Osteoblast (primary cell): ENCODE measurements around the gene KCNJ4. TPM values are rescaled to one million over a fixed set of nuclear protein-coding genes. Genes with fewer than 3 reads are reported as not detected.

Experiments used
- DNase-seq: peaks from one replicate; pipeline ENCODE4 v3.0.0; 2011; ENCODE audit warnings: low spot score, mixed read lengths; ENCODE audit not compliant: insufficient read length; ENCODE audit errors: missing footprints
- H2AFZ ChIP-seq: 2 replicates; pipeline ENCODE4 v1.6.0; 2011; ENCODE audit warnings: mild to moderate bottlenecking, low read length
- H3K27ac ChIP-seq: 2 replicates; pipeline ENCODE4 v1.5.1; 2011; ENCODE audit warnings: mild to moderate bottlenecking, low read depth, low read length, moderate library complexity
- H3K27me3 ChIP-seq: 2 replicates; pipeline ENCODE4 v1.6.0; 2012; ENCODE audit warnings: mild to moderate bottlenecking, control low read depth, inconsistent platforms, low read length, moderate library complexity; ENCODE audit not compliant: insufficient read depth
- H3K36me3 ChIP-seq: 2 replicates; pipeline ENCODE4 v1.5.1; 2011; ENCODE audit warnings: mild to moderate bottlenecking, low read length, control low read depth, moderate library complexity; ENCODE audit not compliant: insufficient read depth
- H3K4me1 ChIP-seq: 2 replicates; pipeline ENCODE4 v1.5.1; 2011; ENCODE audit warnings: mild to moderate bottlenecking, low read length, control low read depth, moderate library complexity; ENCODE audit not compliant: insufficient read depth
- H3K4me2 ChIP-seq: 2 replicates; pipeline ENCODE4 v1.6.0; 2011; ENCODE audit warnings: mild to moderate bottlenecking, low read length; ENCODE audit not compliant: insufficient read depth
- H3K4me3 ChIP-seq: fragments of 200-600 bp; sonication (generic); 3 replicates; pipeline ENCODE4 v1.5.1; 2012; ENCODE audit warnings: mild to moderate bottlenecking, low read length, inconsistent platforms; ENCODE audit not compliant: insufficient read depth
- H3K79me2 ChIP-seq: 2 replicates; pipeline ENCODE4 v1.6.0; 2012; ENCODE audit warnings: mild to moderate bottlenecking, low read length, control low read depth, inconsistent platforms; ENCODE audit not compliant: insufficient read depth
- H3K9me3 ChIP-seq: 2 replicates; pipeline ENCODE4 v1.5.1; 2011; ENCODE audit warnings: low read depth, low read length, control low read depth
- H4K20me1 ChIP-seq: 2 replicates; pipeline ENCODE4 v1.6.0; 2012; ENCODE audit warnings: mild to moderate bottlenecking, low read length, control low read depth; ENCODE audit not compliant: insufficient read depth
- CTCF ChIP-seq: IDR thresholded peaks from 2 replicates; pipeline ENCODE4 v1.5.1; 2011; ENCODE audit warnings: mild to moderate bottlenecking, low read depth, low read length, moderate library complexity; ENCODE audit errors: extremely low read depth
- total RNA-seq: library from RNA; depleted of rRNA; stranded (reverse); fragments of >200 nt; gene quantifications from 2 replicates; pipeline ENCODE4 v1.2.3, GENCODE V29; 2012

The KCNJ4 gene
- total RNA-seq, 1 donor, result not detected

GRCh38 chr22:38431266-38432010 is 23.6 kb downstream of the KCNJ4 start:
- Histone ChIP-seq H3K36me3 (no peaks in the 10 kb centered on the region), H3K27ac (no peak overlapping the region), H3K4me1 (no peaks in the 10 kb centered on the region), H3K4me2 (no peak overlapping the region), H4K20me1 (no peaks in the 10 kb centered on the region), H3K9me3 (no peaks in the 10 kb centered on the region), H3K27me3 (no peaks in the 10 kb centered on the region), H3K4me3 (no peak overlapping the region), H2AFZ (no peak overlapping the region), H3K79me2 (no peaks in the 10 kb centered on the region)
- no peak for TF ChIP-seq CTCF
- DNase-seq, result no peak

- no peak for DNase-seq
- H3K4me3 ChIP-seq, result no peak overlapping the region
- no peaks in the 10 kb centered on the region for H3K36me3 ChIP-seq
- H3K27me3 ChIP-seq, result no peaks in the 10 kb centered on the region
- H3K4me2 ChIP-seq, result no peak overlapping the region
- no peaks in the 10 kb centered on the region for H3K4me1 ChIP-seq
- no peak overlapping the region for H3K27ac ChIP-seq
- H2AFZ ChIP-seq, result no peak overlapping the region
- H4K20me1 ChIP-seq, result no peaks in the 10 kb centered on the region
- TF ChIP-seq CTCF, result no peak
- H3K79me2 ChIP-seq, result no peaks in the 10 kb centered on the region
- H3K9me3 ChIP-seq, result no peaks in the 10 kb centered on the region
Observed at GRCh38 chr22:38429499-38430068, 25.4 kb downstream of the KCNJ4 start.

- no peak for DNase-seq
- Histone ChIP-seq H3K79me2 (no peaks in the 10 kb centered on the region), H2AFZ (no peak overlapping the region), H3K4me3 (no peak overlapping the region), H3K4me1 (no peaks in the 10 kb centered on the region), H3K27ac (no peak overlapping the region), H3K27me3 (no peaks in the 10 kb centered on the region), H3K36me3 (no peaks in the 10 kb centered on the region), H4K20me1 (no peaks in the 10 kb centered on the region), H3K9me3 (no peaks in the 10 kb centered on the region), H3K4me2 (no peak overlapping the region)
- no peak for TF ChIP-seq CTCF
Observed at GRCh38 chr22:38428714-38429113, 26.3 kb downstream of the KCNJ4 start.

- H3K4me3 ChIP-seq, result no peak overlapping the region
- TF ChIP-seq CTCF, result no peak
- no peak overlapping the region for H3K4me2 ChIP-seq
- no peak for DNase-seq
- H3K27me3 ChIP-seq, result no peaks in the 10 kb centered on the region
- no peaks in the 10 kb centered on the region for H3K36me3 ChIP-seq
- no peaks in the 10 kb centered on the region for H3K79me2 ChIP-seq
- no peak overlapping the region for H2AFZ ChIP-seq
- no peaks in the 10 kb centered on the region for H4K20me1 ChIP-seq
- H3K27ac ChIP-seq, result no peak overlapping the region
- no peaks in the 10 kb centered on the region for H3K9me3 ChIP-seq
- no peaks in the 10 kb centered on the region for H3K4me1 ChIP-seq
Observed at GRCh38 chr22:38427940-38428339, 27.1 kb downstream of the KCNJ4 start.
